BLaER1 treated with 17β-estradiol and CSF1 and Interleukin-3, amounts not matched to agents 10 nM and 100 nM (cell line): Measurements from ENCODE around the gene DNM3.
"Not testable (repeated sequence)": the region's sequence is repeated elsewhere in the genome, so short reads cannot be mapped to it uniquely, and the experiment has no call there.

ENCODE experiments used
- H3K27ac ChIP-seq, 11 experiments: shearing (Covaris generic); formaldehyde crosslinking; 2 replicates each; pipeline ENCODE4 v1.8.1; 2022
- H3K27me3 ChIP-seq, 11 experiments: shearing (Covaris generic); formaldehyde crosslinking; 2 replicates each; pipeline ENCODE4 v1.8.1; 2022
- H3K36me3 ChIP-seq, 11 experiments: shearing (Covaris generic); formaldehyde crosslinking; 2 replicates each; pipeline ENCODE4 v1.8.1; 2022
- H3K4me1 ChIP-seq, 10 experiments: shearing (Covaris generic); formaldehyde crosslinking; 2 replicates each; pipeline ENCODE4 v1.8.1; 2022
- H3K4me2 ChIP-seq, 11 experiments: shearing (Covaris generic); formaldehyde crosslinking; 2 replicates each; pipeline ENCODE4 v1.8.1; 2022
- H3K4me3 ChIP-seq, 10 experiments: shearing (Covaris generic); formaldehyde crosslinking; 2 replicates each; pipeline ENCODE4 v1.8.1; 2022
- H3K9ac ChIP-seq, 11 experiments: shearing (Covaris generic); formaldehyde crosslinking; 2 replicates each; pipeline ENCODE4 v1.8.1; 2022
- H3K9me3 ChIP-seq, 11 experiments: shearing (Covaris generic); formaldehyde crosslinking; replicated peaks in 1 of 11; 2 replicates each; pipeline ENCODE4 v1.8.1; 2022
- H4K20me1 ChIP-seq, 11 experiments: shearing (Covaris generic); formaldehyde crosslinking; 2 replicates each; pipeline ENCODE4 v1.8.1; 2022
- Cebpa-rat ChIP-seq, 11 experiments: shearing (Covaris generic); IDR thresholded peaks; 2 replicates each; pipeline ENCODE4 v1.8.1; 2022

Gene DNM3

GRCh38 chr1:172430128-172430454 lies 588.8 kb downstream of the DNM3 start:
- H3K4me3 ChIP-seq: no peak overlapping the region
- TF ChIP-seq Cebpa-rat (IDR thresholded peaks at IDR 0.05): no peak
- H3K36me3 ChIP-seq: no peaks in the 10 kb centered on the region
- H3K4me1 ChIP-seq: peaks cover 19 to 40% (median 32%) of the 10 kb centered on the region in 10 experiments
- peak overlapping the region in 5 of 11 experiments; percentile 54 to 75 (median 65); a peak in 7 of 22 replicates for H3K4me2 ChIP-seq
- H3K9ac ChIP-seq: no peak overlapping the region
- H3K27ac ChIP-seq: no peak overlapping the region
- no peaks in the 10 kb centered on the region for H3K27me3 ChIP-seq
- peaks cover 0 to 13% (median 0%) of the 10 kb centered on the region in 11 experiments; a peak in 4 of 22 replicates for H4K20me1 ChIP-seq
- H3K9me3 ChIP-seq: peaks cover 0 to 4% (median 0%) of the 10 kb centered on the region in 11 experiments; a peak in 5 of 22 replicates

- no peak overlapping the region for H3K4me3 ChIP-seq
- H3K9ac ChIP-seq: no peak overlapping the region
- H3K9me3 ChIP-seq: peaks cover 0 to 6% (median 3%) of the 10 kb centered on the region in 11 experiments; a peak in 14 of 22 replicates
- H4K20me1 ChIP-seq: peaks cover 0 to 13% (median 0%) of the 10 kb centered on the region in 11 experiments; a peak in 4 of 22 replicates
- peaks cover 19 to 40% (median 32%) of the 10 kb centered on the region in 10 experiments for H3K4me1 ChIP-seq
- no peak overlapping the region for H3K27ac ChIP-seq
- no peaks in the 10 kb centered on the region for H3K36me3 ChIP-seq
- peak overlapping the region; percentile 1 to 75 (median 54); a peak in 18 of 22 replicates for H3K4me2 ChIP-seq
- TF ChIP-seq Cebpa-rat (IDR thresholded peaks at IDR 0.05): no peak
- no peaks in the 10 kb centered on the region for H3K27me3 ChIP-seq
Measured at GRCh38 chr1:172431204-172431603, 589.9 kb downstream of the DNM3 start.

GRCh38 chr1:172431721-172432192 lies 590.5 kb downstream of the DNM3 start:
- no peak for TF ChIP-seq Cebpa-rat (IDR thresholded peaks at IDR 0.05)
- Histone ChIP-seq H3K4me2 (peak overlapping the region; percentile 1 to 75 (median 54); a peak in 20 of 22 replicates), H4K20me1 (peaks cover 0 to 13% (median 0%) of the 10 kb centered on the region in 11 experiments; a peak in 4 of 22 replicates), H3K4me1 (peaks cover 19 to 40% (median 32%) of the 10 kb centered on the region in 10 experiments), H3K27ac (no peak overlapping the region), H3K9ac (no peak overlapping the region), H3K4me3 (no peak overlapping the region), H3K27me3 (no peaks in the 10 kb centered on the region), H3K36me3 (no peaks in the 10 kb centered on the region), H3K9me3 (peaks cover 0 to 9% (median 6%) of the 10 kb centered on the region in 11 experiments; a peak in 14 of 22 replicates)

DNA sequence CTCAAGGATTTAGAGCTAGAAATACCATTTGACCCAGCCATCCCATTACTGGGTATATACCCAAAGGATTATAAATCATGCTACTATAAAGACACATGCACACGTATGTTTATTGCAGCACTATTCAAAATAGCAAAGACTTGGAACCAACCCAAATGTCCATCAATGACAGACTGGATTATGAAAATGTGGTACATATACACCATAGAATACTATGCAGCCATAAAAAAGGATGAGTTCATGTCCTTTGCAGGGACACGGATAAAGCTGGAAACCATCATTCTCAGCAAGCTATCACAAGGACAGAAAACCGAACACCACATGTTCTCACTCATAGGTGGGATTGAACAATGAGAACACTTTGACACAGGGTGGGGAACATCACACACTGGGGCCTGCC lies 595.9 kb downstream of the DNM3 start:
- H3K4me2 ChIP-seq, H3K4me1 ChIP-seq, H3K4me3 ChIP-seq, H3K27ac ChIP-seq, H4K20me1 ChIP-seq, H3K9ac ChIP-seq, H3K27me3 ChIP-seq: not testable (repeated sequence)
- peaks cover 15 to 37% (median 26%) of the 10 kb centered on the region in 11 experiments for H3K36me3 ChIP-seq
- H3K9me3 ChIP-seq: peaks cover 8 to 21% (median 14%) of the 10 kb centered on the region in 11 experiments; a peak in 19 of 22 replicates

GRCh38 chr1:172442404-172442803 lies 601.1 kb downstream of the DNM3 start:
- Histone ChIP-seq H3K4me2 (peak overlapping the region; percentile 69 to 95 (median 80); a peak in 21 of 22 replicates), H3K27me3 (no peaks in the 10 kb centered on the region), H3K36me3 (peaks cover 18 to 43% (median 29%) of the 10 kb centered on the region in 11 experiments), H4K20me1 (no peaks in the 10 kb centered on the region), H3K4me3 (peak overlapping the region in 4 of 10 experiments; percentile 77 to 96 (median 92); a peak in 2 of 20 replicates), H3K4me1 (peaks cover 5 to 18% (median 11%) of the 10 kb centered on the region in 10 experiments; a peak in 17 of 20 replicates), H3K9ac (peak overlapping the region in 1 of 11 experiments; percentile 95; a peak in 1 of 22 replicates), H3K27ac (no peak overlapping the region), H3K9me3 (peaks cover 4 to 12% (median 9%) of the 10 kb centered on the region in 11 experiments; a peak in 18 of 22 replicates)
- TF ChIP-seq Cebpa-rat (IDR thresholded peaks at IDR 0.05): no peak

DNA sequence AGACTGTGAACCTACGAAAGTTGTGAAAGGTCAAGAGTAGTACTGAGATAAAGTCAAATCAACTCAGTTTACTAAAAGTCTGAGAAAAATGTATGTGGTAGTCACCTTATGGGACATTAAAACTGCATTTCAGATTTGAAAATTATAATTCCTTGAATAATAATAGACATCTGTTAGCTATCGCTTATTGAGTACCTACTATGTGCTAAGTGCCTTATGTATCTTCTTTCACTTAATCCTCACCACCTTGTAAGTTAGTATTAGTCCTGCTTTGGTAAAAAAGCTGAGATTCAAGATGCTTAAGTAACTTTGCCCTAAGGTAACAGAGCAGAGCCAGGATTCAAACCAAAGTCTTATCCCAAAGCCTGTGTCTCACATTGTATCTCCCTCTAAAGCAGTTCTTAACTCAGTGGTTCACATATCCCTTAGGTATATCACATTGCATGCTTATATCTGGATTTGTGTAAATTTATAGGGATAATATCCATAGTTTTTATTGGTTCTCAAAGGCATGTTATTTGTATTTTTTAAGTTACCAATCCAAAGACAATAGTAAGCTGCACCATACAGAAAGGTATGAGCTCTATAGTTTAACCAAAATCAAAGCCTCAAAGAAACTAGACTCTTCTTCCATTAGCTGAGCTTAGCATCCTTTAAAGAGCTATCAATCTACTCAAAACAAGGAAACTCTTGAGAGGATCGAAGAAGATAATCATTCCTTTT lies 601.7 kb downstream of the DNM3 start:
- no peak for TF ChIP-seq Cebpa-rat (IDR thresholded peaks at IDR 0.05)
- H3K36me3 ChIP-seq: peaks cover 18 to 43% (median 27%) of the 10 kb centered on the region in 11 experiments
- H3K4me1 ChIP-seq: peaks cover 5 to 18% (median 11%) of the 10 kb centered on the region in 10 experiments; a peak in 17 of 20 replicates
- peak overlapping the region; percentile 69 to 95 (median 80) for H3K4me2 ChIP-seq
- H3K27me3 ChIP-seq: no peaks in the 10 kb centered on the region
- H4K20me1 ChIP-seq: no peaks in the 10 kb centered on the region
- H3K9me3 ChIP-seq: peaks cover 1 to 8% (median 4%) of the 10 kb centered on the region in 11 experiments; a peak in 14 of 22 replicates
- peak overlapping the region; percentile 87 to 95 (median 93) for H3K27ac ChIP-seq
- H3K4me3 ChIP-seq: peak overlapping the region; percentile 77 to 96 (median 90)
- peak overlapping the region; percentile 89 to 98 (median 94) for H3K9ac ChIP-seq

GRCh38 chr1:172443666-172444453 lies 602.6 kb downstream of the DNM3 start, which contains the start of gene PIGC:
Gene PIGC, minus strand, starts transcription at chr1:172444069. Its CDS starts 1,447 bp downstream, at chr1:172442622.
- Histone ChIP-seq H3K9ac (peak within 1 kb of the TSS; percentile 89 to 98 (median 94)), H4K20me1 (no peaks in the 10 kb centered on the region), H3K4me1 (peaks cover 6 to 18% (median 12%) of the 10 kb centered on the region in 10 experiments; a peak in 19 of 20 replicates), H3K4me3 (peak within 1 kb of the TSS; percentile 77 to 96 (median 90)), H3K36me3 (peaks cover 18 to 37% (median 26%) of the 10 kb centered on the region in 11 experiments), H3K4me2 (peak within 1 kb of the TSS; percentile 69 to 95 (median 80)), H3K27me3 (no peaks in the 10 kb centered on the region), H3K27ac (peak within 1 kb of the TSS; percentile 87 to 95 (median 93)), H3K9me3 (no peaks in the 10 kb centered on the region)
- no peak for TF ChIP-seq Cebpa-rat (IDR thresholded peaks at IDR 0.05)

DNA sequence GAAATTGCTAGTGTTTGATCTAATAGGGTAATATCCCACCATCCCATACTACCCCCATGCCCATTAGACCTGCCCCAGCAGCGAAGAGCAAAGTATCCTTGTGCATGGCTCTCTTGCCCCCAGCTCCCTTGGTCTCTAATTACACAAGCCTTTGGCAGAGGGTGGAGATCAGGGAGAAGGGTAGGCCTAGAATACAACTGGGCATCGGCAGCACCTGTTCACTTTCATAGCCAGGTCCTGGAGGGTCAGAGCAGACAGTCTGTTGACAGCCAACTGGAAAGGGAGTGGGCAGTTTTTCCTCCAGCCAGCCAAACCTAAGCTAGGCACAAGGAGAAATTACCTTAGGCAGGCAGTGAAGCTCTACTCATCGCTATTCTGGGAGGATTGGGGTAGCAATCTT lies 605.2 kb downstream of the DNM3 start:
- Histone ChIP-seq H3K9ac (no peak overlapping the region), H3K36me3 (peaks cover 10 to 12% (median 11%) of the 10 kb centered on the region in 11 experiments), H3K4me3 (no peak overlapping the region), H3K4me2 (no peak overlapping the region), H3K27ac (no peak overlapping the region), H3K27me3 (no peaks in the 10 kb centered on the region), H3K9me3 (no peaks in the 10 kb centered on the region), H4K20me1 (no peaks in the 10 kb centered on the region), H3K4me1 (peaks cover 12 to 26% (median 19%) of the 10 kb centered on the region in 10 experiments; a peak in 19 of 20 replicates)
- TF ChIP-seq Cebpa-rat (IDR thresholded peaks at IDR 0.05): no peak
